ENCODE measurements around the gene HOXC9. TPM values are rescaled to one million over a fixed set of nuclear protein-coding genes. Genes with fewer than 3 reads are reported as not detected.
A peak's percentile ranks its signal among the peaks of the same experiment; 100 is the strongest.

The HOXC9 gene
- total and polyA plus RNA-seq, 9 of the 15 experiments (the other 6 are each of a cell fraction or from before 2014, with no cell fraction given), result 1.1 to 10.5 (median 9.3) TPM

GRCh38 chr12:53950437-53950773 lies 49.6 kb upstream of the HOXC9 start (continued):
- peak; percentile 8; the same call in 1 of the 2 replicates for TF ChIP-seq REST (IDR thresholded peaks at IDR 0.05; ENCODE audit: borderline replicate concordance)
- TF ChIP-seq REST (CRISPR knock-in tag; IDR thresholded peaks at IDR 0.05; ENCODE audit: low read depth), result no peak
- TF ChIP-seq RAD21 (CRISPR knock-in tag; conservative IDR thresholded peaks at IDR 0.05 in 1 of 2, IDR thresholded peaks at IDR 0.05 in 1 of 2), result peak in 1 of 2 experiments; percentile 28; a peak in 1 of 4 replicates
- peak; percentile 32 to 37 (median 35); a peak in 4 of 6 replicates for TF ChIP-seq CTCF (IDR thresholded peaks at IDR 0.05 in 2 of 3, conservative IDR thresholded peaks at IDR 0.05 in 1 of 3; ENCODE audit: insufficient read depth in 2 of 3, low read depth in 1 of 3, low read length in 3 of 3)
